Eye (tissue), 1 donor: Measurements from ENCODE around the gene ZNF747.

ENCODE experiments used
- DNase-seq: peaks from one replicate; pipeline ENCODE4 v3.0.0-alpha.2; 2015

The ZNF747 gene

GRCh38 chr16:30510376-30510938, 24.2 kb downstream of the ZNF747 start:
- DNase-seq: no peak

- DNase-seq: no peak
Measured at GRCh38 chr16:30509081-30509765, 25.4 kb downstream of the ZNF747 start.

GRCh38 chr16:30503403-30504296, 31.0 kb downstream of the ZNF747 start:
- DNase-seq: no peak

GRCh38 chr16:30499284-30499683, 35.4 kb downstream of the ZNF747 start:
- peak; percentile 56 for DNase-seq

GRCh38 chr16:30494709-30495108, 39.9 kb downstream of the ZNF747 start:
- no peak for DNase-seq

DNA sequence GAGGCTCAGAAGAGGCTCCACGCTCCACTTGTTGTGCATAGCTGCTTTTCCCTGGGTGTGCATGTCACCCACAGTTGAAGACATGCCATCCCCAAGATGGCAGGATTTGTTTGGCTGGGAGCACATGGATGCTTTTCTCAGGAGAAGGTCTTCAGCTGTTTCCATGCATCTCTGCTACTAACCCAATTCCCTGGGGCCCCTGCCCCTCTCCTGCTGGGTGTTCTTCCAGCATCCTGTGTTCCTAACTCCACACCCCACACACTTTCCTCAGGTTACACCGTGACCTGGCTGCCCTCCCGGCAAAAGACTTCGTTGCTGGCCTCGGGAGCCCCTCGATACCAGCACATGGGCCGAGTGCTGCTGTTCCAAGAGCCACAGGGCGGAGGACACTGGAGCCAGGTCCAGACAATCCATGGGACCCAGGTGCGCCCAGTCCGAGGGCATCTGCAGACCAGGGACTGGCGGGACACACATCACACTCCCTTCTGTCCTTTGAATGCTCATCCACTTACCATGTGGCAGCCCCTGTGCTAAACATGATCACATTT, 40.6 kb downstream of the ZNF747 start:
- DNase-seq: no peak

GRCh38 chr16:30491744-30492308, 42.8 kb downstream of the ZNF747 start:
- DNase-seq: peak; percentile 21

GRCh38 chr16:30491229-30491628, 43.4 kb downstream of the ZNF747 start:
- DNase-seq: no peak

- DNase-seq: no peak
Measured at GRCh38 chr16:30490210-30490609, 44.4 kb downstream of the ZNF747 start.

DNA sequence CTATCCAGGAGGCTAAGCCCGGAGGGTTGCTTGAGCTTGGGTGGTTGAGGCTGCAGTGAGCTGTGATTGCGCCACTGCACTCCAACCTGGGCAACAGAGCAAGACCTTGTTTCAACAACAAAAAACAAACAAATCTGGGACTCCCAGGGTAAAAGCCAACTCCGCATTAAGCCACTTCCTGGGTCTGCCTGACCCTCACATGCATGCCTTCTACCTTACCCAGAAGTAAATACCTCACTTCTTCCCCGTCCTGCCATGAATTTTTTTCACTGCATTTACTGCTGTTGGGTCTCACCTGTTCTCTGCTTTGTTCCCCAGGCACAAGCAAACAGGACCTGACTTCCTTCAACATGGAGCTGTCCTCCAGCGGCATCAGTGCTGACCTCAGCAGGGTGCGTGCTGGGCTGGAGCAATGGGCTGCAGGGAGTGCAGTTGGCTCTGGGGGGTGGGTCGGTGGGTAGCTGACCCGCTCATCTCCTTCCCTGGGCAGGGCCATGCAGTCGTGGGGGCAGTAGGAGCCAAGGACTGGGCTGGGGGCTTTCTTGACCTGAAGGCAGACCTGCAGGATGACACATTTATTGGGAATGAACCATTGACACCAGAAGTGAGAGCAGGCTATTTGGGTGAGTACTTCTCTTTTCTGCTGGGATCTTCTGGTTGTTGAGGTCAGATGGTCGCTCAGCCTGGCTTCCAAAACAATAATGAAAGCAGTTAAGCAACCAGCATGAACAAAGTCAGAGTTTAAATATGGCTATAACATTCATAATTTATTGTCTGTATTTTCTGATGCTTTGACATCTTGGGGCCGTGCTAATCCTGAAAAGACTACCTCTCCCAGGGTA, 45.7 kb downstream of the ZNF747 start:
- no peak for DNase-seq

DNA sequence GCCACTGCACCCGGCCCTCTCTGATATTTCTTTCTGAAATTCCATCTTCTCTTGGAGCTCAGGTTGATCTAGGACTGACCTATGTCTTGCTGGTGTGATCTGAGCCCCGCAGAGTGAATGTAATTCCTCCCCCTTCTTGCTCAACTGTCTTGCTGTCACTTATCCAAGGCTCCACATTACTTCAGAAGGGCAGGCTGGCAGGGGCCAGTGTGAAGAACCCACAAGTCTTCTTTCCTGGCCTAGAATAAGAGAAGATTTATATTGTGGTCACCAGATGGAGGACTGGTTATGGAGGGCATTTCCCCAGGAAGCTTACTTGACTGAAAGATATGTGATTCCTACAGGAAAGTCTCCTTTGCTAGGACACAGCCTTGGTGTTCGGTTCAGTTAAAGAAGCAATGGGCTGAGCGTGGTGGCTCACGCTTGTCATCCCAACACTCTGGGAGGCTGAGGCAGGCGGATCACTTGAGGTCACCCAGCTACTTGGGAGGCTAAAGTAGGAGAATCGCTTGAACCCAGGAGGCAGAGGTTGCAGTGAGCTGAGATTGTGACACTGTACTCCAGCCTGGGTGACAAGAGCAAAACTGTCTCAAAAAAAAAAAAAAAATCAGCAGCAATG, 48.7 kb downstream of the ZNF747 start:
- DNase-seq: no peak

DNA sequence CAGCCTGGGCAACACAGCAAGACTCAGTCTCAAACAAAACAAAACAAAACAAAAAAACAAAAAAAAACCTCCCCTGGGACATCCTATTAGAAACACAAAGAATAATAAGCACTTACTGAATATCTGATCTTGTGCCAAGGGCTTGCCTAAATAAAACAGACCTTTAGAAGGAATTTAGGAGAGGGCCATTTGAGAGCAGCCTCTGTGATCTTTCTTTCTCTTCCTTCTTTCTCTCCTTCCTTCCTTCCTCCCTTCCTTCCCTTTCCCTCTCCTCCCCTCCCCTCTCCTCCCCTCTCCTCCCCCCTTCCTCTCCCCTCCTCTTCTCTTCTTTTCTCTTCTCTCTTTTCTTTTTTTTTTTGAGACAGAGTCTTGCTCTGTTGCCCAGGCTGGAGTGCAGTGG, 49.8 kb downstream of the ZNF747 start:
- no peak for DNase-seq

DNA sequence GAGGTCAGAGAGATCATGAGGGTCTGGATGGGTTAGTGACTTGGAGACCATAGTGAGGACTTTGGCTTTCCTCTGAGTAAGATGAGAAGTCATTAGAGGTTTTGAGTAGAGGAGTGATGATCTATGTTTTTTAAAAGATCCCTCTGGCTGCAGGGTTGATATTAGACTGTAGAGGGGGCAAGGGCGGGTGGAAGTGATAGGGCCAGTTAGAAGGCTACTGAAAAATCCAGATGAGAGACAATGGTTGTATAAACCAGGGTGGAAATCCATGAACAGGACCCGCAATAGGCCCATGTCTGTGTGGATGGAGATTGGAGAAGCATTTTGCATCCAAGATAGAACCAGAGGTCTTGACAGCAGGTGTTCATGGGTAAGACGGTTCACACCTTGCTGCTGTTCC, 52.3 kb downstream of the ZNF747 start:
- no peak for DNase-seq

- no peak for DNase-seq
Measured at GRCh38 chr16:30481381-30481780, 53.3 kb downstream of the ZNF747 start.
